Urinary bladder (tissue), 4 donors: ENCODE results near the gene ATXN10. TPM values are rescaled to one million over a fixed set of nuclear protein-coding genes. Genes with fewer than 3 reads are reported as not detected.
A peak's percentile ranks its signal among the peaks of the same experiment; 100 is the strongest.
"Not testable (repeated sequence)": the region's sequence is repeated elsewhere in the genome, so short reads cannot be mapped to it uniquely, and the experiment has no call there.

Source experiments
- DNase-seq: peaks from one replicate; pipeline ENCODE4 v3.0.0-alpha.2; 2015; ENCODE audit errors: extremely low spot score
- H3K27ac ChIP-seq: one replicate; pipeline ENCODE4 v1.5.1; 2013; ENCODE audit warnings: low read depth, mild to moderate bottlenecking, moderate library complexity
- H3K36me3 ChIP-seq: one replicate; pipeline ENCODE4 v1.6.1; 2013; ENCODE audit warnings: mild to moderate bottlenecking, moderate library complexity; ENCODE audit not compliant: insufficient read depth
- H3K4me1 ChIP-seq: one replicate; pipeline ENCODE4 v1.6.1; 2013; ENCODE audit warnings: mild to moderate bottlenecking, moderate library complexity; ENCODE audit not compliant: insufficient read depth
- H3K4me3 ChIP-seq: one replicate; pipeline ENCODE4 v1.5.1; 2013; ENCODE audit warnings: low read depth, low read length
- WGBS: extraction: QIAGEN DNeasy Blood & Tissue Kit; methylation state at CpG from one replicate; pipeline ENCODE4 v1.1.7; 2013; 5-methylcytosine and 5-hydroxymethylcytosine counted together
- polyA plus RNA-seq: library from polyadenylated mRNA; stranded (reverse); fragments of 200-250 nt; gene quantifications from one replicate; pipeline ENCODE4 v1.2.3, GENCODE V29; 2013
- total RNA-seq: library from RNA; depleted of rRNA; stranded (reverse); fragments of >200 nt; gene quantifications from one replicate; pipeline ENCODE4 v1.2.3, GENCODE V29; 2014
- donor health status: healthy with polysubstance abuse.
- donor health status: healthy.

ATXN10 gene
- total and polyA plus RNA-seq, 2 donors, result 63.6 to 191 TPM

- Histone ChIP-seq H3K36me3 (no peaks in the 10 kb centered on the region), H3K27ac (no peak overlapping the region), H3K4me1 (peaks cover 4% of the 10 kb centered on the region), H3K4me3 (no peak overlapping the region)
- 91% methylated on average over 9 of the region's 9 CpGs for WGBS
- DNase-seq, result no peak
Measured at GRCh38 chr22:45678961-45679912, 7.6 kb downstream of the ATXN10 start.

DNA sequence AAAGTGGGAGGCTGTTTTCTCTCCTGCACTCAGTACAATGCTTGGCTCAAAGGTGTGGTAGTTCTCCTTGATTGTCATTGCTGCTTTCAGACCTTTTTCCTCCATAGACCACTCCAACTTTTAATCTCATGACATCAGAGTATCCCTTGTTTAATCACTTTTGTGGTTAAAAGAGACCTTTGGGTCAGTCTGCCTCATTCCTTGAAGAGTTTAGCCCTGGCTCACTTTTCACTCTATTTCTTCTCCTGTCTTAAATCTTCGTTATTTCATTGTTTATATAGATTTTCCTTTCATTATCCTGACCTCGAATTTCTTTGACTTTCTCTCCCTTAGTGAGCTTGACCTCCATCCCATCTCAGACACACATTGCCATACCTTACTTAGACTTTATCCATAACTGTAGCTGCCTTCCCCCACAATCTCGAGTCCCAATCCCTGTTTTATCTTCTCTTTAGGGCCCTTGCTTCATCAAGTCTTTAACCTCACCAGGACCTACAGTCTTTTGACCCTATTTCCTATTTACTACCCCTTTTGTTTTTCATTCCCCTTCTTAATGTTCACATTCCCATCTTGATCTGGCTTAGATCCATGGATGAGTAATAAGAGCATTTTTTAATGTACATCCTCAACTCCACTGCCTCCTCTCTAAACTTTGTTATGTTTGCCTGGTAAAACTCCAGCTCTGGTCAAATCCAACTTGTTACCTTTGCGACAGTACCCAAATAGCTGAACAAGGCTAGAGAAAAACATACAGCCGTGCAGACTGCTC, 9.5 kb downstream of the ATXN10 start:
- 56% methylated on average over 5 of the region's 5 CpGs for WGBS
- Histone ChIP-seq H3K36me3 (no peaks in the 10 kb centered on the region), H3K4me3 (no peak overlapping the region), H3K4me1 (peaks cover 4% of the 10 kb centered on the region), H3K27ac (no peak overlapping the region)
- no peak for DNase-seq

DNA sequence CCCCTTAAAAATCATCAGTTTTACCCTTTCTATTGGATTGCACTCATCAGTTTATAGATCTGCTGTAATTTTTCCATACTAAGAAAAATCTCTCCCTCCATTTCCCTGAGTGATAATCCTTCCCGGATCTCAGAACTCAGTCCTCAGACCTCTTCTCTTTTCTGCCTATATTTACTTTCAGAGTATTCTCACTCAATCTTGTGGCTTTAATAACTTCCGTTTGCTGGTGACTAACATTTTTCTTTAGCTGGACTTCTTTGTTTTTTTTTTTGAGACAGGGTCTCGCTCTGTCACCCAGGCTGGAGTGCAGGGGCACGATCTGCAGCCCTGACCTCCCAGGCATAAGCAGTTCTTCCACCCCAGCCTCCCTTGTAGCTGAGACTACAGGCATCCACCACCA, 10.4 kb downstream of the ATXN10 start:
- 87% methylated on average over 4 of the region's 4 CpGs for WGBS
- peaks cover 4% of the 10 kb centered on the region for H3K4me1 ChIP-seq
- no peaks in the 10 kb centered on the region for H3K36me3 ChIP-seq

DNA sequence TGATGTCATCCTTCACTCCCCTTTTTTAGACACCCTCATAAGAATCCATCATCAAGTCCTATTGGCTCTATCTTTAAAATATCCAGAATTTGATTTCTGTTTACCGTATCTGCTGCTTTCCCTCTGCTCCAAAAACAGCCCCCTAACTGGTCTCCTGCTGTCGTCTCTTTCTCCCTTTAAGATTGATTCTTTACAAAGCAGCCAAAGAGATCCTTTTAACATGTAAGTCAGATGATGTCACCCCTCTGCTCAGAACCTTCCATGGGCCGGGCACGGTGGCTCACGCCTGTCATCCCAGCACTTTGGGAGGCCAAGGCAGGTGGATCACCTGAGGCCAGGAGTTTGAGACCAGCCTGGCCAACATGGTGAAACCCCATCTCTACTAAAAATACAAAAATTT, 11.1 kb downstream of the ATXN10 start:
- H3K36me3 ChIP-seq, H3K4me3 ChIP-seq, H3K4me1 ChIP-seq, H3K27ac ChIP-seq, DNase-seq: not testable (repeated sequence)
- 89% methylated on average over 5 of the region's 5 CpGs for WGBS

More for the DNA sequence above, 10.4 kb downstream of the ATXN10 start:
- H3K4me3 ChIP-seq, result no peak overlapping the region
- no peak overlapping the region for H3K27ac ChIP-seq
- DNase-seq, result no peak

GRCh38 chr22:45683248-45683647, 11.6 kb downstream of the ATXN10 start:
- WGBS, result 84% methylated on average over 6 of the region's 6 CpGs
- no peak for DNase-seq
- Histone ChIP-seq H3K36me3 (no peaks in the 10 kb centered on the region), H3K4me1 (peaks cover 2% of the 10 kb centered on the region), H3K27ac (no peak overlapping the region), H3K4me3 (no peak overlapping the region)

DNA sequence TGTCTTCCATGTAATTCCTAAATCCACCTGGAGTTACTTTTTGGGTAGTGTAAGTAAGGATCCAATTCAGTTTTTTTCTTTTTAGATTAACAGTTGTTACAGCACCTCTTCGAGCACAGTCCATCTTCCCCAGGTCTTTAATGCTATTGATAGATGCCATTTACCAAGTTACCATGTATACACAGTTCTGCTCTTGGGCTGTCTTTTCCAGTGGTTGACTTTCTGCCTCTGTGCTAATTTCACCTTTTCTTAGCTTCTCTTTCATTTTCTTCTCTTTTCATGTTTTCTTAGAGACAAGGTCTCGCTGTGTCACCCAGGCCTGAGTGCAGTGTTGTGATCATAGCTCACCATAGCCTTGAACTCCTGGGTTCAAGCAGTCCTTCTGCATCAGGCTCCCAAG, 12.0 kb downstream of the ATXN10 start:
- over 99% methylated on average over 2 of the region's 2 CpGs for WGBS
- Histone ChIP-seq H3K36me3 (no peaks in the 10 kb centered on the region), H3K4me1 (peaks cover 2% of the 10 kb centered on the region), H3K4me3 (no peak overlapping the region), H3K27ac (no peak overlapping the region)
- DNase-seq, result no peak

DNA sequence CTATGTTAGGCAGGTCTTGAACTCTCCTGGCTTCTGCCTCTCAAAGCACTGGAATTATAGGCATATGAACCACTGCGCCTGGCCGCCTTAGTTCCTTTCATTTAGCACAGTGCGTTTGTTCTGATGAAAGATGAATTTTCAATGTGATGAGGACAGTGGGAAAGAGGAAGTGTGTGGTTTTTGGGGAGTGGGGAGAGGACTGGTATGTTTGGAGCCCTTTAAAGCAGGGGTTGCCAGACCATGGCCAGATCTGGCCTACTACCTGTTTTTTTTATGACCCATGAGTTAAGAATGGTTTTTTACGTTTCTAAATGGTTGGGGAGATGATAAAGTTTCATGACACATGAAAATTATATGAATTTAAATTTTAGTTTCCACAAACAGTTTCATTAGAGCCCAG, 12.5 kb downstream of the ATXN10 start:
- H3K4me3 ChIP-seq, result no peak overlapping the region
- DNase-seq, result no peak
- H3K4me1 ChIP-seq, result peaks cover 2% of the 10 kb centered on the region
- whole genome bisulfite sequencing, result 84% methylated on average over 4 of the region's 4 CpGs
- H3K36me3 ChIP-seq, result no peaks in the 10 kb centered on the region
- H3K27ac ChIP-seq, result no peak overlapping the region

- Histone ChIP-seq H3K4me3 (no peak overlapping the region), H3K4me1 (peaks cover 2% of the 10 kb centered on the region), H3K27ac (no peak overlapping the region), H3K36me3 (no peaks in the 10 kb centered on the region)
- 92% methylated on average over 5 of the region's 5 CpGs for WGBS
- no peak for DNase-seq
Measured at GRCh38 chr22:45684752-45685574, 13.3 kb downstream of the ATXN10 start.

DNA sequence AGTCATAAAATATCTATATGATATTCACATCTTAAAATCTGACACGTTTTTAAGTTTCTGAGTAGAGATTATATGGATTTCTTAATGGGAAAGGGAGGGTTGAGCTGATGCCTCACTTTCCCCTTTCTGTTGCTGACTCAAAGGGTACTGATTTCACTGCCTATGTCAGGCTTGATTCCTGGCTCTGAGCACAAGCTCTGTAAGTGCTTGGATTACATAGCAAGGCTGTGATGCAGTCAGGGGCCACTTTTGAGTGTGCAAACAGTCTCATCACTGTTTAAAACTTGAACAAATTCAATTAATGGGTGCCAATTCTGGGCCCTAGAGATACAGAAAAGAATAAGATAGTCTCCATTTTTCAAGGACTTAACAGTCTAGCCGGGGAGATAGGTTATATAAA, 14.4 kb downstream of the ATXN10 start:
- no peak overlapping the region for H3K4me3 ChIP-seq
- H3K27ac ChIP-seq, result no peak overlapping the region
- peaks cover 3% of the 10 kb centered on the region for H3K36me3 ChIP-seq
- 49% methylated on average over 2 of the region's 2 CpGs for WGBS
- H3K4me1 ChIP-seq, result peaks cover 2% of the 10 kb centered on the region
- no peak for DNase-seq

- H3K27ac ChIP-seq, result no peak overlapping the region
- 52% methylated on average over 5 of the region's 5 CpGs for WGBS
- peaks cover 2% of the 10 kb centered on the region for H3K4me1 ChIP-seq
- no peak for DNase-seq
- H3K36me3 ChIP-seq, result peaks cover 3% of the 10 kb centered on the region
- H3K4me3 ChIP-seq, result no peak overlapping the region
Measured at GRCh38 chr22:45686836-45687235, 15.2 kb downstream of the ATXN10 start.

DNA sequence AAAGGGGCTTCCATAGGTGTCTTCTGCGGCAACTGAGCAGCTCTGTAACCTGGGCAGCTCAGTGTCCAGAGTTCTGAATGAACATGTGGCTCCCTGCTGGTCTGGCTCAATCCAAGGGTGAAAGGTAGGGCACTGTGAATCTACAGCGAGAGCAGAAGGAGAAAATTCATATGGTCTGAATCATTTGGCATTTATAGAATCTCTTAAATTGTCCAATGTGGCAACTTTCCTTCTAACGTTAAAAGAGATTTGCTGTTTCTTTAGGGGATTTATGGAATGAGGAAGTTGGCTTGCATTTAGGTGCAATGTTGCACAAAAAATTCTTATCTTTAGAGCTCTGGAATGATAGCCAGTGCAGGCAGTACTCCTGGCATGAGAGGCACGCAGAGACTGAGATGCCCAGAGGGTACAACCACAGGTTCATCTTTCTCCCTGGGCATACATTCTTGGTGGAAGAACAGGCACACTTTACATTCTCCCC, 17.0 kb downstream of the ATXN10 start:
- no peak overlapping the region for H3K4me3 ChIP-seq
- H3K4me1 ChIP-seq, result peaks cover 2% of the 10 kb centered on the region
- no peak overlapping the region for H3K27ac ChIP-seq
- peak; percentile 36 for DNase-seq
- peaks cover 4% of the 10 kb centered on the region for H3K36me3 ChIP-seq
- 29% methylated on average over 4 of the region's 4 CpGs for WGBS

- 73% methylated on average over 1 of the region's 1 CpG for WGBS
- no peak for DNase-seq
- Histone ChIP-seq H3K4me1 (no peaks in the 10 kb centered on the region), H3K36me3 (peaks cover 5% of the 10 kb centered on the region), H3K27ac (no peak overlapping the region), H3K4me3 (no peak overlapping the region)
Measured at GRCh38 chr22:45689211-45689610, 17.6 kb downstream of the ATXN10 start.

DNA sequence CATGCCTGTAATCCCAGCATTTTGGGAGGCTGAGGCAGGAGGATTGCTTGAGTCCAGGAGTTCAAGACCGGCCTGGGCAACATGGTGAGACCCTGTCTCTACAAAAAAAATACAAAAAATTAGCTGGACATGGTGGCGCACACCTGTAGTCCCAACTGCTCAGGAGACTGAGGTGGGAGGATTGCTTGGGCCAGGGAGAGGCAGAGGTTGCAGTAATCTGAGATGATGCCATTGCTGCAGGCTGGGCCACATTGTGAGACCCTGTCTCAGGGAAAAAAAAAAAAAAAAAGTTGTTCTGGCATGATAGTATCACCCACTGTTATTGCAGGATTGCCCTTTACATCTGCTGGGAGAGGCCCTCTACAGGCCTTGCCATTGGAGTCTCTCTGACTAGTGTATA, 18.4 kb downstream of the ATXN10 start:
- DNase-seq, result no peak
- WGBS, result 96% methylated on average over 2 of the region's 2 CpGs
- H3K27ac ChIP-seq, result no peak overlapping the region
- H3K36me3 ChIP-seq, result peaks cover 5% of the 10 kb centered on the region
- H3K4me3 ChIP-seq, result no peak overlapping the region
- H3K4me1 ChIP-seq, result no peaks in the 10 kb centered on the region
